A673 (cell line): ENCODE results near the gene ZNF789. TPM values are rescaled to one million over a fixed set of nuclear protein-coding genes. Genes with fewer than 3 reads are reported as not detected.

Experiments used
- BruUV-seq: library from RNA; stranded (reverse); fragments of 400-500 nt; replicated peaks from 2 replicates; lab custom pipeline; 2021; lab: Mats Ljungman, UMichigan
- CTCF ChIA-PET: fragments of 300-600 bp; sonication (Branson Sonifier 250); formaldehyde crosslinking; loops from one replicate; lab custom pipeline; 2022; ENCODE audit warnings: antibody characterized with exemption; lab: Charles Lee
- POLR2A ChIA-PET: fragments of 300-600 bp; sonication (Branson Sonifier 250); formaldehyde crosslinking; loops from one replicate; lab custom pipeline; 2022; ENCODE audit warnings: antibody characterized with exemption; ENCODE audit not compliant: low non-redundant PET; lab: Charles Lee
- DNase-seq: peaks from one replicate; pipeline ENCODE4 v3.0.0-alpha.2; 2015; ENCODE audit warnings: low spot score
- H3K27ac ChIP-seq: fragments of 200-600 bp; sonication (generic); 2 replicates; pipeline ENCODE4 v1.5.1; 2016; ENCODE audit warnings: mixed run types, low read depth, mild to moderate bottlenecking, mixed read lengths, antibody characterized with exemption, low read length; ENCODE audit not compliant: poor library complexity, severe bottlenecking
- H3K27me3 ChIP-seq: fragments of 200-600 bp; sonication (generic); replicated peaks from 2 replicates; pipeline ENCODE4 v1.6.1; 2017; ENCODE audit warnings: mixed run types, low read depth, mild to moderate bottlenecking, mixed read lengths, antibody characterized with exemption, low read length; ENCODE audit not compliant: insufficient read depth, poor library complexity
- H3K36me3 ChIP-seq: fragments of 200-600 bp; sonication (generic); 2 replicates; pipeline ENCODE4 v1.6.1; 2016; ENCODE audit warnings: mixed run types, mild to moderate bottlenecking, mixed read lengths, antibody characterized with exemption, low read length; ENCODE audit not compliant: insufficient read depth, poor library complexity, severe bottlenecking
- H3K4me1 ChIP-seq: fragments of 200-600 bp; sonication (generic); 2 replicates; pipeline ENCODE4 v1.6.1; 2017; ENCODE audit warnings: mixed run types, mild to moderate bottlenecking, mixed read lengths, antibody characterized with exemption, low read length; ENCODE audit not compliant: insufficient read depth, poor library complexity, severe bottlenecking
- H3K4me3 ChIP-seq: fragments of 200-600 bp; sonication (generic); 2 replicates; pipeline ENCODE4 v1.5.1; 2016; ENCODE audit warnings: low read depth, mixed run types, mild to moderate bottlenecking, mixed read lengths, low read length; ENCODE audit not compliant: poor library complexity, severe bottlenecking
- H3K9me3 ChIP-seq: fragments of 200-600 bp; sonication (generic); 2 replicates; pipeline ENCODE4 v1.6.1; 2016; ENCODE audit warnings: mixed run types, low read depth, mild to moderate bottlenecking, mixed read lengths, antibody characterized with exemption, low read length; ENCODE audit not compliant: poor library complexity, severe bottlenecking
- CTCF ChIP-seq: fragments of 300-800, 200-600 bp; sonication (generic); conservative IDR thresholded peaks from 2 replicates; pipeline ENCODE4 v1.5.1; 2017; ENCODE audit warnings: low read depth, mild to moderate bottlenecking, antibody characterized with exemption, low read length, moderate library complexity, mixed read lengths
- EZH2 ChIP-seq: fragments of 200-600 bp; sonication (generic); IDR thresholded peaks from 2 replicates; pipeline ENCODE4 v1.6.1; 2017; ENCODE audit warnings: borderline replicate concordance, low read depth, mild to moderate bottlenecking, mixed read lengths, antibody characterized with exemption, low read length; ENCODE audit not compliant: poor library complexity, severe bottlenecking
- intact Hi-C: fragments of 100-400 bp; cut with micrococcal nuclease; formaldehyde crosslinking; loops from one replicate; pipeline ENCODE4 v1.10.0; 2022; ENCODE audit not compliant: unreplicated experiment
- total RNA-seq: library from RNA; stranded (reverse); gene quantifications from 2 replicates; pipeline ENCODE4 v1.2.3, GENCODE V29; 2021

Gene ZNF789
- total RNA-seq, 1 experiment from 2014 or later: 17.0 TPM

- Histone ChIP-seq H3K4me3 (peak overlapping the region; percentile 89), H3K4me1 (peaks cover 9% of the 10 kb centered on the region), H3K36me3 (no peaks in the 10 kb centered on the region), H3K9me3 (no peaks in the 10 kb centered on the region), H3K27me3 (no peaks in the 10 kb centered on the region), H3K27ac (peak overlapping the region; percentile 91)
- TSS peak; percentile 65 for BruUV-seq
- ChIA-PET CTCF (no interaction called here), POLR2A (no interaction called here)
- no peak for DNase-seq
- TF ChIP-seq EZH2: no peak
- no peak for TF ChIP-seq CTCF
- intact Hi-C loops: no loop called here
Observed at GRCh38 chr7:99505324-99505662, 32.6 kb downstream of the ZNF789 start.

GRCh38 chr7:99514050-99514449, 41.4 kb downstream of the ZNF789 start:
- no TSS peak for BruUV-seq
- H3K27me3 ChIP-seq: no peaks in the 10 kb centered on the region
- no peak for DNase-seq
- CTCF ChIA-PET: no interaction called here
- no peak for TF ChIP-seq CTCF
- no peak for TF ChIP-seq EZH2
- H3K9me3 ChIP-seq: no peaks in the 10 kb centered on the region
- H3K4me1 ChIP-seq: no peaks in the 10 kb centered on the region
- intact Hi-C loops: no loop called here
- H3K36me3 ChIP-seq: peaks cover 29% of the 10 kb centered on the region
- H3K4me3 ChIP-seq: no peak overlapping the region
- POLR2A ChIA-PET: no interaction called here
- H3K27ac ChIP-seq: no peak overlapping the region

DNA sequence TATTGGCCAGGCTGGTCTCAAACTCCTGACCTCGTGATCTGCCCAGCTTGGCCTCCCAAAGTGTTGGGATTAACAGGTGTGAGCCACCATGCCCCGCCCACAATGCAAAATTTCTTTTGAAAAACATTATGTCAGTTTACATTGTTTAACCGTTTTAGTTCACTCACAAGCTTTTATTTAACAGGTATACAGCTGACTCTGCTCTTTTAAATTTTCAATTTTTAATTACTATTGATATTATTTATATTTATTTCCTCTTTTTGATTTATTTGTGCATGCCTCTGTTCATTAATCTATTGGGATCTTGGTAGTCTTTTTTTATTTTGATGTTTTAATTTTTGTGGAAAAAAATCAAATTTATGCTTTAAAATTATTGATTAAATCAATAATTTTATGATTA, 48.7 kb downstream of the ZNF789 start:
- CTCF ChIA-PET: interaction anchor here (0.6 kb wide), 1 partner anchor 53 kb away, joined by 8 read pairs; no protein-coding TSS in a partner anchor

More for the DNA sequence above, 48.7 kb downstream of the ZNF789 start:
- no peaks in the 10 kb centered on the region for H3K27me3 ChIP-seq
- H3K27ac ChIP-seq: no peak overlapping the region
- TF ChIP-seq CTCF (no peak), EZH2 (no peak)
- H3K36me3 ChIP-seq: peaks cover 24% of the 10 kb centered on the region
- H3K4me3 ChIP-seq: no peak overlapping the region
- intact Hi-C loops: no loop called here
- H3K4me1 ChIP-seq: no peaks in the 10 kb centered on the region
- DNase-seq: no peak
- BruUV-seq: no TSS peak
- no peaks in the 10 kb centered on the region for H3K9me3 ChIP-seq
- POLR2A ChIA-PET: no interaction called here
